NCI-H128 (cell line): ENCODE data around the gene NLRC5.

Source experiments
- DNase-seq: peaks from one replicate; lab custom pipeline; 2025; ENCODE audit not compliant: unreplicated experiment; lab: John Stamatoyannopoulos, UW

NLRC5 gene

DNA sequence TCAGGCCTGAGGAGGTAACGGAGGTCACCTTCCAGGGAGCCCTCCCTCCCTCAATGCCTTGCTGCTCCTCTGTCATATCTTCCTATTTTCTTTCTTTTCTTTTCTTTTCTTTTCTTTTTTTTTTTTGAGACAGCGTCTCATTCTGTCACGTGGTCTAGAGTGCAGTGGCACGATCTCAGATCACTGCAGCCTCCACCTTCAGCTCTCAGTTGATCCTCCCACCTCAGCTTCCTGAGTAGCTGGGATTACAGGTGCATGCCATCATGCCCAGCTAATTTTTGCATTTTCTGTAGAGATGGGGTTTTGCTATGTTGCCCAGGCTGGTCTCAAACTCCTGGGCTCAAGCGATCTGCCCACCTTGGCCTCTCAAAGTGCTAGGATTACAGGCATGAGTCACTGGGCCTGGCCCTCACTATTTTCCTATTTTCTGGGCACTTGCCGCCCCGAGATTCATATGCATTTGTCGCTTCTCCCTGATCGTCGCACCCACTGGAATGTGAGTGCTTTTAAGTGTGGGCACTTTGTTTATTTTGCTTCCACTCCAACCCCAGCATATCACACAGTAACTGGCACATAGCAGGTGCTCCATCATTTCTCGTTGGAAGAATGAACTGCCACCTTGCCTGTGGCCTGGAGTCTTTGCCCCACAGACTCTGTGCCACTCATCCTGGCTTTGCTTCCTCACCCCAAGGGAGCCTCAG is 134.8 kb downstream of the NLRC5 start:
- no peak for DNase-seq

DNA sequence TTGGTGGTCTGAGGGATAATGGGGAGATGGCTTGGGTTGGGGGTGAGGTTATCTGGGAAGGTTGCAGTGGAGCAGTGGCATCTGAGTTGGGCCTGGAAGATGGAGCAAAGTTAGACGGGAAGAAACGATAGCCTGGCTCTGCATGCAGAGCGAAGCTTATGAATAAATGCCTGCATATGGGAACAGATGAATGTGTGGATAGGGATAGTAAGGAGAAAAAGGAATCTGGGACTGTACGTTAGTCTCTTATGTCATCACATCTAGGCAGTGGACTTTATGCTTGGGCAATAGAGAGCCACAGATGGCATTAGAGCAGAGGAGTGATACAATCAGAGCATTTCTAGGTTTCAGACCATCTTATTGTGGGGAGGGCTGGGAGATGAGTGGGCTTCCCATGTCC is 136.0 kb downstream of the NLRC5 start:
- no peak for DNase-seq

DNA sequence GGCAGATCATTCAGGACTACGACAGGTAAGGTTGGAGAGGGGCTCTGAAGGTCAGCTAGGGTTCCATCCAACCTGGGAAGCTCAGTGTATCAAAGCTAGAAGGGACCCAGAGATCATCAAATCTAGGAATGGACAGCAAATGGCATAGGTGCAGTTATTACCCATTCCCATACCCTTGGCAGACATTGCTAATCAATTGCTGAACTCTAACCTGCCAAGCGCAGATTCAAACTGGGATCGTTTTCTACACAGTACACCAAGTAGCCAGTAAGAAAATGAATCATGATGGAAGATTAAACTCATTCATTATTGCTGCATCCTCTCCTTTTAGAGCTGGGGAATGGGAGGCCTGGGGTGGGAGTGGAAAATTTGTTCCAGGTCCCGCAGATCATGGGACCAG is 136.6 kb downstream of the NLRC5 start:
- DNase-seq: no peak

DNA sequence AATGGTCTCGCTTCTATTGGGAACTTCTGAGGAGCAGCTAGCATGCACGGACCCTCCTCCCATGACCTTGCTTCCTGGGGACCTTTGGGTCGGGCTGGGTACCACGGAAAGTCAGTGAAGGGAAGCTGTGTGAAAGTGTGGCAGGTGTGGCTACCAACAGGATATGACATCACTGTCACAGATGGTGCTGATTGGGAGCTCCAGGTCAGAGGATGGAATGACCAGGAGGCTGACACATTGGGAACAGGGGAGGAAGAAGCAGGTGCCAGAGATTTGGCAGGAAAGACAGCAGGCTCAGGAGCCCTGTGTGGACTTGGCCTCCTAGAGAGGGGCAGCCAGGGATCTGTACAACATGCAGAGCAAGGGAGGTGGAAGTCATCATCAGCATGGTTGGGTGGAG is 137.1 kb downstream of the NLRC5 start:
- no peak for DNase-seq

DNA sequence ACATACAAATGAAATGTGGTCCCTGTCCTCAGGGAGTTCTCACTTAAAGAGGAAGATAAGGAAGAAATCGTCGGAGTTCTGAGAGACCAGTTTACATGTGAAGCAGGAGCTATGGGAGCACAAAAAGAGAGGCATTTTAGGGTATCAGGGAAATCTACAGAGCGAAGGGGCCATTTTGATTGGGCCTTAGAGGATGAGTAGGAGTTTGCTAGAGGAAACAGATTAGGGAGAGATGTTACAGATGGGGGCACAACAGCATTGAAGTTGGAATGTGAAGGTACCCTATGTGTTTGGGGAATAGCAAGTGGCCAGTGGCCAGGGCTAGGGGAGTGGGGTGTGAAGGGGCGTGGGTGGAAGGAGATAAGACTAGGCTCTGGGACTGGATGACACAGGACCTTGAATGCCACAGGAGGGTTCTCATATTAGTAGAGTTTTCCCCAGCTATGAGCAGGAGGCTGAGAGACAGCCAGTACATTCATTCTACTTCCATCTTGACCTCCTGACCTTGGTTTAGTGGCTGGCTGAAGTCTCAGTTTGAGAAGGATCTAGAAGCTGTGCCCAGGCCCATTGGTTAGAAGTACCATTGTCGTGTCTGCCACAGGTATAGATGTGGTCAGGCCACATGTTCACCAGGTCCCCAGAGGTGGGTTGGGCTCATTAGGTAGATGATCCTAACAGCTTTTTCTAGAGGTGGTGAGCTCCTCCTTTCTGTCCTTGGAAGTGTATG is 137.8 kb downstream of the NLRC5 start:
- no peak for DNase-seq

DNA sequence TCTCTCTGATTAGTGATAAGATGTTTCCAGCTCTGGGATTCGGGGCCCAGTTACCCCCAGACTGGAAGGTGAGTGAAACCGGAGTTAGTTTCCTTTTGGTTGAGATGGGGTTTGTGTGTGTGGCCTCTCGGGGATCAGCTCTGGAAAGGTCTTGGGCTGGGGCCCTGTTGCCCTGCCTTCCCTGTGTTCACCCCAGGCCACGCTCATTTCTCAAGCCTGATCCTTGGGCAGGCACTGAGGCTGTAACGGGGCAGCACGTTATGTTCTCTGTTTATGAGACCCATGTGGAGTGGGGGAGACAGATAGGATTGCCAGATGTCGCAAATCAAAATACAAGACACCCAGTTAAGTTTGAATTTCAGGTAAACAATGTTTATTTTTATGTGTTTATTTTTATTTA is 138.5 kb downstream of the NLRC5 start:
- no peak for DNase-seq

DNA sequence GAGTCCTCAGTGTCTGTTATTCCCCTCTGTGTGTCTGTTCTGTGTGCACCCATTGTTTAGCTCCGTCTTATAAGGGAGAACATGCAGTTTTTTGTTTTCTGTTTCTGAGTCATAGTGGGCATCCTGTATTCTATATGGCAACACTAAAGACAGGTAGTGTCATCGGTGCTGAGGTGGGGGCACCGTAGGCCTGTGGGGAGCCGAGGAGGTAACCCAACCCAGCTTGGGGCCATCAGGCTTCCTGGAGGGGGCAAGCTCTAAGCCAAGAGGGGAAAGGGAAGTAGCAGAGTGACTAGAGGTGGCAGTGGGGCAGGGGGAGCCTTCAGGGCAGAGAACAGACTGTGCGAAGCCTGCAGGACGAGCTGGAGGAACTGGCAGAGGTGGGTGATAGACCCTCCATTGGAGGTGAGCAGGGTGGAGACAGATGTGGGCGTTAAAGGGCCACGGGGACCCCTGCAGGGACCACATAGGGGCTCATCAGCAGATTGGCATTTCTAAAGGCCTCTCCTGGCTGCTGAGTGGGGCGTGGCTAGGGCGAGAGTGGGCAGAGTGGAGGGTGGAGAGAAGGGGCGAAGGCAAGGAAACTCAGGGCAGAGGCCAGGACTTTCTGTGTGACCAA is 139.5 kb downstream of the NLRC5 start:
- no peak for DNase-seq

DNA sequence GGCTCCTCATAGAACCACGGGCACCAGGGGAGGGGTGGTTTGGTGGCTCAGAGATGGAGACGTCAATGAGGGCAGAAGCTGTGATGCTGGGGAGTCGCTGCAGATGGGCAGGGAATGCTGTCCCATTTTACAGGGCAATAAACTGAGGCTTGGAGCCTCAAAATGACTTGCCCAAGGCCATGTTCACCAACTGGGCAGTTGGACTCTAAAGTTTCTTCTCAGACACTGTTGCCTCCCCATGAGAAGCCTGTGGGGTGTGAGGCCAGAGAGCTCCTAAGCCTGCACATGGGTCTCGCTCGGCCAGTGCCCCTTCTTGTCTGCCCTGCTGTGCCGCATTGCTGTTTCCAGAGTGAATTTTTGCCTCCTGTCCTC is 141.6 kb downstream of the NLRC5 start:
- no peak for DNase-seq

DNA sequence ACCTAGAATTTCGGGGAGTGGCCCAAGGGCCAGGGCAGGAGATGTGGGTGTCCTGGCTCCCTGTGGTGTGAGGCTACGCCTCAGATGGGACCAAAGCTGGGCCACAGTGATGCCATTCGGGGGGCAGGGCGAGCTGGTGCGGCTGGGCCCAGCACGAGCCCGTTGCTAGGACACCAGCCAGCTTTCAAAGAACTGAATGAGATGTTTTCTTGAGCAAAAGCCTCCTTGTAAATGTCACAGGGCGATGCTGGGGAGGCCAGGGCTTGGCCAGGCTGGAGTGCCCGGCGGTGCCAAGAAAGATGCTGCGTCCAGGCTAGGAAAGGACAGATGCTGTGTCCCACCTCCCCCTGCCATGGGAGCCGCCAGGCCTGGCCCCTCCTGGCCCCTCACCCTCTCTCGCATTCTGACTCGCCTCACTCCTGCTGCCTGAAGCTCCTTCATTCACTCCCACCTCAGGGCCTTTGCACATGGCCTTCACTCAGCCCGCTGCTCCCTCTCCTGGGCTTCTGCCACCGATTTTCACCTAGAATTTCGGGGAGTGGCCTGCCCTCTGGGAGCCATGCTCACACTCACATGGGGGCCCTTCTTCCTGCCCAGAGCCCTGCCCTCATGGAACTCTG is 142.1 kb downstream of the NLRC5 start:
- DNase-seq: no peak

DNA sequence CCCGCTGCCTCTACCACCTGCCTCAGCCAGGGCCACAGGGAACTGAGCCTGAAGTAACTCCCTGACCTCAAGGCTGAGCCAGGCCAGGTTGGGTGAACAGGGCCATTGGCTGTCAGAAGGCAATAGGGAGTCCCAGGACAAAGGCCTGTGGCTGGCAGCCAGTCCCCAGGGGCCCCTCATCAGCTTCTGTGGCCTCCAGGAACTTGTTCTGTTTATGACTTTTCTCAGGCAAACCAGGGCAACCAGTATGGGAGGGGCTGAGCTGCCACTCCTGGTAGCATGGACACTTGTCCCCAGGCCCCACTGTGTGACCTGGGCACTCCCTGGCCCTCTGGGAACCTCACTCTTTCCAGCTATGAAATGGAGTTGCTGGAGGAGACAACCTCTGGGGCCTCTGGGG is 143.1 kb downstream of the NLRC5 start:
- no peak for DNase-seq

DNA sequence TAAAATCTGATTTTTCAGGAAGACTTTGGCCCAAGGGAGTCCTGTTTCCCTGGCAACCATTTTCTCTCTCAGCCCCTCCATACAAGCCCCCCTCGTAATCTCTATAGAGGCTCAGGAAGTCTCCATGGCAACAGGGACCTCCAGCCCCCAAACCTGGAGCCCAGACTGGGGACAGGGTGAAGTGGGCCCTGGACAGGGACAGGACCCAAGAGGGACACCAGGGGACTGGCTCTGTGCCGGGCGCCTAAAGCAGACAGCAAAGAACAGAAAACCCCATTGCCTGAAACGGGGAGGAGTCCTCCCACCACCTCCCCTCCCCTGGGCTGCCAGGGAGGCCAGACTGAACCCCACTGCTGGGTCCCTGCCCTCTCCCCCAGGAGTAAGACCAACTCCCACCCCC is 143.7 kb downstream of the NLRC5 start:
- DNase-seq: no peak
